ENCODE measurements around the gene DPP7.

The DPP7 gene

DNA sequence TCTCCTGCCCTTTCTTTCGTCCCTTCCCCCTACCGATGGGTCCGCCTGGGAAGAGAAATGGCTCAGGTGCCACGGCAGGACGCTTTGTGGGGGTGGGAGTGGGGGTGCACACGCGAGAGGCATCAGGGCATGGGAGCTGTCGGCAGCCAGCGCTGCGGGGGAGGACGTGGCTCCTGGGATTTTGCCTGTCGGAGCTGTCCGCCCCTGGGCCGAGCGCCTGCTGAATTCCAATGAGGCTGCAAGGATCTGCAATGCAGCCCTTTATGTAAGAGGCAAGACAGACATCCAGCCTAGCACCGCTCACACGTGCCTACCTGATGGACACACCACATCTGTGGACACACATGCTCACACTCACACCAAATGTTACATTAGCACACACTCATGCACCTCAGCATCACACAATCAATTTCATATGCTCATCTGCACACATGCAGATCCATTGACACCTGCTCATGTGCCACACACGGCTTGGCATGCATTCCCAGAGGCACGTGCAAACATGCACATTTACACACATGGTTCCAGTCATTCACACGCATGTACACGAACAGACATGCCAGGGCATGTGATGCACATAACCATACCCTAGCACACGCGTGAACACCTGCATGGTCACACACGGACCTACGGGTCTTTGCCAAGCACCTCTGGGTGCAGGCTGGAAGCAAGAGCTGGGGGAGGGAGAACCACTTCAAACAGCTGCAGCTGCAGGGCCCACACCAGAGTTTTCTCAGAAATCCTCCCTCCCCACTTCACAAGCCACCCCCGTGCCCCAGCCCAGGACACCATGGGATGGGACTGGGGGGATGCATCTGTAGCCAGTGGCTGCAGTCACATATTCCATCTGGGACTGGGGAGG lies 25.8 kb upstream of the DPP7 start:
- Histone ChIP-seq H2BK12ac (ENCODE audit: low read length) (no peak overlapping the region), H3K9ac (ENCODE audit: low read length) (no peak overlapping the region), H2AK5ac (ENCODE audit: low read length) (no peak overlapping the region), H4K8ac (ENCODE audit: low read depth, low read length) (no peak overlapping the region), H3K23ac (ENCODE audit: low read length) (peak overlapping the region; percentile 64), H3K27me3 (ENCODE audit: insufficient read depth, low read length) (peaks cover 28% of the 10 kb centered on the region), H3K79me1 (ENCODE audit: low read length) (no peaks in the 10 kb centered on the region), H3K27ac (ENCODE audit: low read depth, low read length) (no peak overlapping the region), H3K4me2 (ENCODE audit: low read length) (no peak overlapping the region), H4K91ac (ENCODE audit: low read depth, low read length) (no peak overlapping the region), H4K12ac (ENCODE audit: low read depth, low read length) (no peak overlapping the region), H3K4ac (ENCODE audit: low read depth, low read length) (no peak overlapping the region), H3K4me1 (ENCODE audit: control insufficient read depth in 1 of 2, insufficient read depth in 2 of 2, low read length in 2 of 2) (peaks cover 2 to 3% of the 10 kb centered on the region in 2 experiments), H2AFZ (ENCODE audit: insufficient read depth, low read length, poor library complexity) (no peak overlapping the region), H3K14ac (ENCODE audit: low read length) (no peak overlapping the region), H3K79me2 (ENCODE audit: control insufficient read depth, insufficient read depth, low read length, poor library complexity) (no peaks in the 10 kb centered on the region), H3K36me3 (ENCODE audit: control insufficient read depth in 1 of 2, insufficient read depth in 2 of 2, low read length in 2 of 2) (no peaks in the 10 kb centered on the region), H3K4me3 (ENCODE audit: low read depth, low read length) (peak overlapping the region; percentile 13), H2BK5ac (ENCODE audit: low read depth, low read length, poor library complexity) (no peak overlapping the region), H3K18ac (ENCODE audit: low read length) (no peak overlapping the region), H3K9me3 (ENCODE audit: insufficient read depth, low read depth, low read length) (peaks cover 23% of the 10 kb centered on the region), H2BK120ac (ENCODE audit: insufficient read depth, low read length, poor library complexity) (no peak overlapping the region)
- no CpG with 5 or more reads among the region's 26 CpGs for WGBS (ENCODE audit: extremely low coverage, insufficient coverage, insufficient read length)
- no peak for DNase-seq

DNA sequence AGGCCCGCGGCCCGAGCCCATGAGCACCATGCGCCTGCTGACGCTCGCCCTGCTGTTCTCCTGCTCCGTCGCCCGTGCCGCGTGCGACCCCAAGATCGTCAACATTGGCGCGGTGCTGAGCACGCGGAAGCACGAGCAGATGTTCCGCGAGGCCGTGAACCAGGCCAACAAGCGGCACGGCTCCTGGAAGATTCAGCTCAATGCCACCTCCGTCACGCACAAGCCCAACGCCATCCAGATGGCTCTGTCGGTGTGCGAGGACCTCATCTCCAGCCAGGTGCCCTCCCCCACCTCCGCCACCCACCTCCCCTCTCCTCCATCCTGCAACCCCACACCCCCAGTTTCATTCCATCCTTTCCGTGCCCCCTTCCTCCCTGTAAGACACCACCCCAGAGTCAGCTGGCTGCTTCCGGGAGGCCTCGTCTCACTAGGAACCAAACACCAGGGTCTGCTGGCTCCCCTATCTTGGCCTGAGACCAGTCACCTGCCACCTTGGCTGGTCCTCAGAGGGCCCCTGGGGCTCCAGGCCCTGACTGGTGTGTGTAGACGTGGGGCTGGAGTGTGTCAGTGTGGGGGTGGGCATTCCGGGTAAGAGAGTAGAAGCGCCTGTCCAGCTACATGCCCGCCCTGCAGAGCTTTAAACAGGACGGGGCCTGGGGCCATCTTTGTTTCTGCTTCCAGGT lies 25.1 kb upstream of the DPP7 start:
- Histone ChIP-seq H3K79me1 (ENCODE audit: low read length) (no peaks in the 10 kb centered on the region), H3K4ac (ENCODE audit: low read depth, low read length) (no peak overlapping the region), H3K18ac (ENCODE audit: low read length) (no peak overlapping the region), H2BK12ac (ENCODE audit: low read length) (no peak overlapping the region), H3K23ac (ENCODE audit: low read length) (no peak overlapping the region), H3K9me3 (ENCODE audit: insufficient read depth, low read depth, low read length) (peaks cover 23% of the 10 kb centered on the region), H3K14ac (ENCODE audit: low read length) (no peak overlapping the region), H3K4me2 (ENCODE audit: low read length) (no peak overlapping the region), H3K36me3 (ENCODE audit: control insufficient read depth in 1 of 2, insufficient read depth in 2 of 2, low read length in 2 of 2) (no peaks in the 10 kb centered on the region), H4K8ac (ENCODE audit: low read depth, low read length) (no peak overlapping the region), H2AFZ (ENCODE audit: insufficient read depth, low read length, poor library complexity) (no peak overlapping the region), H3K4me1 (ENCODE audit: control insufficient read depth in 1 of 2, insufficient read depth in 2 of 2, low read length in 2 of 2) (peaks cover 2 to 3% of the 10 kb centered on the region in 2 experiments), H3K27ac (ENCODE audit: low read depth, low read length) (no peak overlapping the region), H3K27me3 (ENCODE audit: insufficient read depth, low read length) (peaks cover 28% of the 10 kb centered on the region), H2BK5ac (ENCODE audit: low read depth, low read length, poor library complexity) (no peak overlapping the region), H3K9ac (ENCODE audit: low read length) (no peak overlapping the region), H4K12ac (ENCODE audit: low read depth, low read length) (no peak overlapping the region), H4K91ac (ENCODE audit: low read depth, low read length) (no peak overlapping the region), H2BK120ac (ENCODE audit: insufficient read depth, low read length, poor library complexity) (no peak overlapping the region), H2AK5ac (ENCODE audit: low read length) (no peak overlapping the region), H3K4me3 (ENCODE audit: low read depth, low read length) (peak overlapping the region; percentile 2), H3K79me2 (ENCODE audit: control insufficient read depth, insufficient read depth, low read length, poor library complexity) (no peaks in the 10 kb centered on the region)
- no peak for DNase-seq
- no CpG with 5 or more reads among the region's 37 CpGs for WGBS (ENCODE audit: extremely low coverage, insufficient coverage, insufficient read length)

DNA sequence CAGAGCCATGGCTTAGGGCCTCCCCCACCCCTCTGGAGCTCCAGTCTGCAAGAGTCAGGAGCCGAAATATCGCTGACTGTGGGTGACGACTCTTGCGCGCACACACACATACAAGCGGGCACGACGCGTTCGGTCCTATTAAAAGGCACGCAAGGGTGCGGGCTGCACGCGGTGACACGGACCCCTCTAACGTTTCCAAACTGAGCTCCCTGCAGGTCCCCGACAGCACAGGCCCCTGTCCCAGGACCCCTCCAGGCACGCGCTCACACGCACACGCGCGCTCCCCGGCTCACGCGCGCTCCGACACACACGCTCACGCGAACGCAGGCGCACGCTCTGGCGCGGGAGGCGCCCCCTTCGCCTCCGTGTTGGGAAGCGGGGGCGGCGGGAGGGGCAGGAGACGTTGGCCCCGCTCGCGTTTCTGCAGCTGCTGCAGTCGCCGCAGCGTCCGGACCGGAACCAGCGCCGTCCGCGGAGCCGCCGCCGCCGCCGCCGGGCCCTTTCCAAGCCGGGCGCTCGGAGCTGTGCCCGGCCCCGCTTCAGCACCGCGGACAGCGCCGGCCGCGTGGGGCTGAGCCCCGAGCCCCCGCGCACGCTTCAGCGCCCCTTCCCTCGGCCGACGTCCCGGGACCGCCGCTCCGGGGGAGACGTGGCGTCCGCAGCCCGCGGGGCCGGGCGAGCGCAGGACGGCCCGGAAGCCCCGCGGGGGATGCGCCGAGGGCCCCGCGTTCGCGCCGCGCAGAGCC lies 24.4 kb upstream of the DPP7 start, which contains the start of gene GRIN1:
GRIN1 (plus strand) TSS at position 433 of the 746 bp plus-strand sequence. CDS start 333 bp downstream, outside the sequence.
- Histone ChIP-seq H3K4ac (ENCODE audit: low read depth, low read length) (no peak within 1 kb of the TSS), H3K4me2 (ENCODE audit: low read length) (no peak within 1 kb of the TSS), H3K27me3 (ENCODE audit: insufficient read depth, low read length) (peaks cover 28% of the 10 kb centered on the region), H3K4me3 (ENCODE audit: low read depth, low read length) (peak within 1 kb of the TSS; percentile 2), H3K27ac (ENCODE audit: low read depth, low read length) (no peak within 1 kb of the TSS), H2BK12ac (ENCODE audit: low read length) (no peak within 1 kb of the TSS), H3K79me2 (ENCODE audit: control insufficient read depth, insufficient read depth, low read length, poor library complexity) (no peaks in the 10 kb centered on the region), H2AK5ac (ENCODE audit: low read length) (no peak within 1 kb of the TSS), H3K14ac (ENCODE audit: low read length) (no peak within 1 kb of the TSS), H2BK120ac (ENCODE audit: insufficient read depth, low read length, poor library complexity) (no peak within 1 kb of the TSS), H3K4me1 (ENCODE audit: control insufficient read depth in 1 of 2, insufficient read depth in 2 of 2, low read length in 2 of 2) (peaks cover 2 to 3% of the 10 kb centered on the region in 2 experiments), H2BK5ac (ENCODE audit: low read depth, low read length, poor library complexity) (no peak within 1 kb of the TSS), H2AFZ (ENCODE audit: insufficient read depth, low read length, poor library complexity) (no peak within 1 kb of the TSS), H3K9me3 (ENCODE audit: insufficient read depth, low read depth, low read length) (peaks cover 23% of the 10 kb centered on the region), H4K8ac (ENCODE audit: low read depth, low read length) (no peak within 1 kb of the TSS), H3K79me1 (ENCODE audit: low read length) (no peaks in the 10 kb centered on the region), H4K91ac (ENCODE audit: low read depth, low read length) (no peak within 1 kb of the TSS), H3K18ac (ENCODE audit: low read length) (no peak within 1 kb of the TSS), H3K36me3 (ENCODE audit: control insufficient read depth in 1 of 2, insufficient read depth in 2 of 2, low read length in 2 of 2) (no peaks in the 10 kb centered on the region), H3K9ac (ENCODE audit: low read length) (no peak within 1 kb of the TSS), H4K12ac (ENCODE audit: low read depth, low read length) (no peak within 1 kb of the TSS), H3K23ac (ENCODE audit: low read length) (no peak within 1 kb of the TSS)
- DNase-seq, result peak in 1 of 2 donors; percentile 66
- WGBS (ENCODE audit: extremely low coverage, insufficient coverage, insufficient read length), result no CpG with 5 or more reads among the region's 104 CpGs

DNA sequence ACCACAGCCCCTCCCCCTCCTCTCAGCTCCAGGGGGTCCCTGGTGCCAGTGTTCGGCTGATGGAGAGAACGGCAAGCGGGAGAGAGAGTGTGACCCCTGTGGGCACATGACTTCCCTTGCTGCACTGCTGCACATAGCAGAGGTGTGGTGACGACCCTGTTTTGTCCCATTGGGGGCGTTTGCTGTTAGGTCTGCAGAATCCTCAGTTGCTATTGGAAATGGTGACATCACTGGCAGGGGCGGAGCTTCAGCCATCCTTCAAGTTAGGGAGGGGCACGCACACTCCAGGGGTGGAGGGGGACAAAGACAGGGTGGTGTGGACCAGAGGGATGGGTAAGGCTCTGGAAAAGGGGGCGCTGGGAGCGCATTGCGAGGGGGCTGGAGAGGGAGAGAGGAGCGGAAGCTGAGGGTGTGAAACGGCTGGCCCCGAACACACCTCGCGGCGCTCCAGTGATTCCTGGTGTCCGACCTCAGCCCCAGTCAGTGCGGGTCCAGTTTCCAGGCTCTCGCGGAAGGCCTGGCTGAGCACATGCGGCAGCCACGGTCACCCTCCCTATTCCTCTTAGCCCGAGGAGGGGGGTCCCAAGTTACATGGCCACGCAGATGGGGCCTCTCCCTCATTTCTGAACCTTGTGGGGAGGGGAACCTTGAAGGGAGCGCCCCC lies 23.7 kb upstream of the DPP7 start:
- Histone ChIP-seq H3K27ac (ENCODE audit: low read depth, low read length) (no peak overlapping the region), H3K23ac (ENCODE audit: low read length) (no peak overlapping the region), H3K4ac (ENCODE audit: low read depth, low read length) (no peak overlapping the region), H3K4me2 (ENCODE audit: low read length) (no peak overlapping the region), H3K18ac (ENCODE audit: low read length) (no peak overlapping the region), H3K79me1 (ENCODE audit: low read length) (no peaks in the 10 kb centered on the region), H2BK5ac (ENCODE audit: low read depth, low read length, poor library complexity) (no peak overlapping the region), H2BK120ac (ENCODE audit: insufficient read depth, low read length, poor library complexity) (no peak overlapping the region), H3K4me3 (ENCODE audit: low read depth, low read length) (no peak overlapping the region), H3K9ac (ENCODE audit: low read length) (no peak overlapping the region), H2BK12ac (ENCODE audit: low read length) (no peak overlapping the region), H4K91ac (ENCODE audit: low read depth, low read length) (no peak overlapping the region), H2AK5ac (ENCODE audit: low read length) (no peak overlapping the region), H3K14ac (ENCODE audit: low read length) (no peak overlapping the region), H3K79me2 (ENCODE audit: control insufficient read depth, insufficient read depth, low read length, poor library complexity) (no peaks in the 10 kb centered on the region), H3K4me1 (ENCODE audit: control insufficient read depth in 1 of 2, insufficient read depth in 2 of 2, low read length in 2 of 2) (peaks cover 2 to 3% of the 10 kb centered on the region in 2 experiments), H4K12ac (ENCODE audit: low read depth, low read length) (no peak overlapping the region), H2AFZ (ENCODE audit: insufficient read depth, low read length, poor library complexity) (no peak overlapping the region), H3K36me3 (ENCODE audit: control insufficient read depth in 1 of 2, insufficient read depth in 2 of 2, low read length in 2 of 2) (no peaks in the 10 kb centered on the region), H3K27me3 (ENCODE audit: insufficient read depth, low read length) (peaks cover 28% of the 10 kb centered on the region), H4K8ac (ENCODE audit: low read depth, low read length) (no peak overlapping the region), H3K9me3 (ENCODE audit: insufficient read depth, low read depth, low read length) (peaks cover 23% of the 10 kb centered on the region)
- DNase-seq, result no peak
- no CpG with 5 or more reads among the region's 25 CpGs for WGBS (ENCODE audit: extremely low coverage, insufficient coverage, insufficient read length)
